ENCODE results near the gene TSHZ3.

GRCh38 chr19:31349160-31349881 lies at the start of gene TSHZ3:
- TF ChIP-seq CTCF (conservative IDR thresholded peaks at IDR 0.05; ENCODE audit: low read length) = no peak
- no peak for TF ChIP-seq EZH2phosphoT487 (IDR thresholded peaks at IDR 0.05; ENCODE audit: borderline replicate concordance)

All from Loucy (cell line).